DMS 273 (cell line): ENCODE results near the gene UNC13A.

ENCODE experiments used
- DNase-seq: peaks from one replicate; lab custom pipeline; 2025; ENCODE audit not compliant: unreplicated experiment; lab: John Stamatoyannopoulos, UW

UNC13A gene

GRCh38 chr19:17673937-17674799 is 14.0 kb downstream of the UNC13A start:
- DNase-seq = no peak

- peak; percentile 75 for DNase-seq
Measured at GRCh38 chr19:17671906-17672305, 16.2 kb downstream of the UNC13A start.

DNA sequence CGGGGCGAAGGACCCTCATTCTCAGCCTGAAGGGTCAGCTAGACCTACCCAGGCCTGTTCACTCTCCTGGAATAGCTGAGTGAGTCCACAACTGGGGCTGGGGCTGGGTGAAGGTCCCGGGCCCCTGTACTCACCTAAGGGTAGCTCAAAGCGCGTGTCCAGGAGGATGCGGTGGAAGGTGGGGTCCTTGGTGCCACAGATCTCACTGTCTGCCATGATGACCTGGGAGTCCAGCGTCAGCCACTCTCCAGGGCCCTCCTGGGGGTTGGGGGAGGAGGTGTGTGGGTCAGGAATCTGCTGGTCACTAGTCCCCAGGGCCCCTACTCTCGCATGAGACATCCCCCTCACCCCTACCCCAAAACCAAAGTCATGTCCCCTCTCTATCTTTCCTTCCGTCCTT is 18.7 kb downstream of the UNC13A start:
- DNase-seq = no peak

- DNase-seq = no peak
Measured at GRCh38 chr19:17665058-17665457, 23.1 kb downstream of the UNC13A start.

DNA sequence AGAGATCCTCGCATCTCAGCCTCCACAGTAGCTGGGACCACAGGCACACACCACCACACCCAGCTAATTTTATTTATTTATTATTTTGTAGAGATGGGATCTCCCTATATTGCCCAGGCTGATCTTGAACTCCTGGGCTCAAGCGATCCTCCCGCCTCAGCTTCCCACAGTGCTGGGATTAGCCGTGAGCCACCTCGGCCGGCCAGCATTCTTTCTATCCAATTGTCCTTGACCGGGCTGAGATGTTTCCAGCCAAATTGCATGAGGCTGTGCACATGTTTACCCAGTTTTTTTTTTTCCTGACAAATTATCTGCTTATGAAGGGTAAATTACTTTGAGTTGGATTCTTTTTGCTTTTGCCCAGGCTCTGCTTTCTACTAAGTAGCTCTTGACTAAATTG is 28.2 kb downstream of the UNC13A start:
- DNase-seq = no peak

- no peak for DNase-seq
Measured at GRCh38 chr19:17658666-17659065, 29.5 kb downstream of the UNC13A start.

- DNase-seq = no peak
Measured at GRCh38 chr19:17658240-17658639, 29.9 kb downstream of the UNC13A start.

DNA sequence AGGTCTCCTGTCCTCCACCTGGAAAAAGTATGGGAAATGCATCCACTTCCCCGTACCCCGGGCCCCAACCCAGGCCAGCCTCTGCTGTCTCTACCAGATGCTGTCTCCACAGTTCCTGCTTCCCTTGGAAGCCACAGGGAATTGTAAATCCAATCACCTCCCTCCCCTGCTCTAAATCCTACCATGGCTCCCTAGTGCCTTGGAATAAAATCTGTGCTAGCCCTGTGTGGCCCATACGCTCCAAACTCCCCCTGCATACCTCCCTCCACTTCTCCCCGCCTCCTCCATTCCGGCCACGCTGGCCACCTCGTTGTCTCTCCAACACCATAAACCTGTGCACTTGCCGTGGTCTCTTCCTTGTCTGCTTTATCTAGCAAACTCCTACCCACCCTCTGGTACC is 31.2 kb downstream of the UNC13A start:
- DNase-seq = no peak

GRCh38 chr19:17655751-17656472 is 32.2 kb downstream of the UNC13A start:
- no peak for DNase-seq

- no peak for DNase-seq
Measured at GRCh38 chr19:17654993-17655392, 33.2 kb downstream of the UNC13A start.

DNA sequence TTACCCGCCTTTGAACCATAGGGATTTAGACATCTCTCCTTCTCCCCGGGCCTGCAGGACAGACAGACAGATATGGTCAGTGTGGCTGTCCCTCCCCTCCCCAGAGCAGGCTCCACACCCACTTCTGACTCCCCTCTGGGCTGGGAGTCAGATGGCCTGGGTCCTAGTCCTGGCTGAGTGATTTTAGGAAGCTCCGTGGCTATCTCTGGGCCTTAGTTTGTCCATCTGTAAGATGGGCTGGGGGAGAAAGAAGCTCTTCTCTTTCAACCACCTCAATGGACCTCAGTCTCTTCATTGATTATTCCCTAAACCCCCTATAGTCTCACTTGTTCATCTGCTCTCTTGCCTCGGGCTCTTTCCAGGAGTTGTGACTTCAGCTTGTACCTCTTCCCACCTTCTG is 35.5 kb downstream of the UNC13A start:
- DNase-seq = no peak

GRCh38 chr19:17648786-17649185 is 39.4 kb downstream of the UNC13A start:
- no peak for DNase-seq

DNA sequence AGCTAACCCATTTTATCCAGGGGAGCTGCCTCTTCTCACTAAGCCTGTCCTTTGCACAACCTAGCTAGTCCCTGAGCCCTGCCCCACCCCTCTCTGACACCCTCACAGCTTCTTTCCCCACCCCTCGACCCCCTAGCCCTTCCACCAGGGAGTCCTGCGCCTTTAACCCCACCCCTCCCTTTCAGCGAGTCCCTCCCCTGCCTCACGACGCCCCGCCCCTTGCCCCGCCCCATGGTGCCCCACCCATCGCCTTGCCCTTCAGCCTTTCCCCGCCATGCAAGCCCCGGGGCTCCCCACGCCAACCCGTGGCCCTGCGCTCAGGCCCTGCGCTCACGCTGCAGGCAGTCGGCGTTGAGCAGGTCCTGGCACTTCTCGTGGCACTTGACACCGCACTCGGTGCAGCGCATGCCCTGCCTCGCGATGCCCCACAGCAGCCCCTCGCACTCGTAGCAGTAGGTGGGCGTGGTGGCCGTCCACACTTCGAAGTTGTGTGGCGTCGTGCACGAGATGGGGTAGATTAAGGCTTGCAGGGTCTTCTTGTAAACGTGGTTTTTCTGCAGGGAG is 40.0 kb downstream of the UNC13A start:
- DNase-seq = no peak

- no peak for DNase-seq
Measured at GRCh38 chr19:17647071-17648020, 40.8 kb downstream of the UNC13A start.

- no peak for DNase-seq
Measured at GRCh38 chr19:17646441-17646840, 41.7 kb downstream of the UNC13A start.

- no peak for DNase-seq
Measured at GRCh38 chr19:17645339-17645963, 42.7 kb downstream of the UNC13A start.

- no peak for DNase-seq
Measured at GRCh38 chr19:17642656-17643055, 45.5 kb downstream of the UNC13A start.

DNA sequence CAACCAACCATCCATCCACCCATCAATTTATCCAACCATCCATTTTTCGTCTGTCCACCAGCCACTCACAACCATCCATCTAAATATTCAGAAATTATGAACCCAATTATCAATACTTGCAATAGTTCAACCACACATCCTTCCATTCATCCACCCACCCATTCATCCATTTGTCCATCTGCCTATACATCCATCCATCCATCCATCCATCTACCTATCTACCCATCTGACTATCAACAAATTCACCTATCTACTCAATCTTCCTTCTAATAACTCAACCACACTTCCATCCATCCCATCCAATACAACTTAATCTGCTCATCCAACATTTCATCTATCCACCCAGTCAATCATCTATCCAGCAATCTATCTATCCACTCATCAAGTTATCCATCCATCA is 46.3 kb downstream of the UNC13A start:
- DNase-seq = no peak

DNA sequence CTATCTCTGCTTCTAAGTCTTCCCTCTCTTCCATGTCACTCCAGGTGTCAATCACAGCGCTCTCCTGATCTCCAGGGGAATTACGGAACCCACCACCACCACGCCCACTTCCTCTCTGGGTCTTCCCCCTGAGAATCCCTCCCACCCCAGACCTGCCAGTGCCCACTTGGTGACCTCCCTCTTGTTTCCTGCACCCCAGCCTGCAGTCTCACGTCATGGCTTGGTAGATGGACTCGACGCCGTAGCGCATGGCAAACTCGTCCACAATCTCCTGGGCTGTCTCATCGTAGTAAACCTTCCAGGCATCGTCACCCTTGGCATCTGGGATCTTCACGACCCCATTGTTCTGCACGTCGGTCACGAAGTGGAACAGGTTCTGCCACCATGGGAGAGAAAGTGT is 47.0 kb downstream of the UNC13A start:
- no peak for DNase-seq

DNA sequence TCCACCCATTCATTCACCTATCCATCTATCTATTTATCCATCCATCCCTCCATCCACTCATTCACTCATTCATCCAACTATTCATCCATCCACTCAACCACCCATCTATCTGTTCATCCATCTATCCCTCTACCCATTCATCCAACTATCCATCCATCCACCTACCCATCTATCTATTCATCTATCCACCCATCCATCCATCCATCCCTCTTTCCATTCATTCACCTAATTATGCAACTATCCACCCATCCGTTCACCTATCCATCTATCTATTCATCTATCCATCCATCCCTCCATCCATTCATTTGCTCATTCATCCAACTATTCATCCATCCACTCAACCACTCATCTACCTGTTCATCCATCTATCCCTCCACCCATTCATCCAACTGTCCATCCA is 54.5 kb downstream of the UNC13A start:
- no peak for DNase-seq

- DNase-seq = no peak
Measured at GRCh38 chr19:17632577-17632976, 55.6 kb downstream of the UNC13A start.
